Esophagus squamous epithelium (tissue), 5 donors: ENCODE data around the gene PRKAR1B. TPM values are rescaled to one million over a fixed set of nuclear protein-coding genes. Genes with fewer than 3 reads are reported as not detected.

Source experiments
- DNase-seq: peaks from one replicate; lab custom pipeline; 2025; lab: John Stamatoyannopoulos, UW
- H3K27ac ChIP-seq, 4 donors: fragments of 200-600 bp; sonication (generic); one replicate each; pipeline ENCODE4 v1.5.1; 2016 to 2019; ENCODE audit warnings: mild to moderate bottlenecking in 1 of 4
- H3K27me3 ChIP-seq, 4 donors: fragments of 200-600 bp; sonication (generic); 1 replicate in 3 of 4; 2 replicates in 1 of 4; pipeline versions ENCODE4 v1.5.1 to v1.6.0; 2017 to 2021; ENCODE audit warnings: antibody characterized with exemption in 1 of 4
- H3K36me3 ChIP-seq, 3 donors: fragments of 200-600 bp; sonication (generic); one replicate each; pipeline ENCODE4 v1.5.1; 2016 to 2019
- H3K4me1 ChIP-seq, 3 donors: fragments of 200-600 bp; sonication (generic); one replicate each; pipeline ENCODE4 v1.5.1; 2017 to 2019
- H3K4me3 ChIP-seq, 4 donors: fragments of 200-600 bp; sonication (generic); 1 replicate in 3 of 4; 2 replicates in 1 of 4; pipeline ENCODE4 v1.5.1; 2016 to 2019; ENCODE audit warnings: mild to moderate bottlenecking in 2 of 4, moderate library complexity in 1 of 4
- H3K9me3 ChIP-seq, 3 donors: fragments of 200-600 bp; sonication (generic); one replicate each; pipeline ENCODE4 v1.5.1; 2016 to 2019
- CTCF ChIP-seq, 6 experiments: fragments of 450-650 bp in 4 of 6; fragments of 200-600 bp in 2 of 6; sonication (generic) in 2 of 6; IDR thresholded peaks; one replicate each; pipeline ENCODE4 v1.5.1; 2016 to 2019; ENCODE audit warnings: antibody characterized with exemption in 6 of 6, mild to moderate bottlenecking in 4 of 6, moderate library complexity in 4 of 6
- POLR2A ChIP-seq, 4 donors: fragments of 450-650 bp; IDR thresholded peaks; one replicate each; pipeline ENCODE4 v1.6.1; 2017; ENCODE audit warnings: antibody characterized with exemption in 4 of 4, mild to moderate bottlenecking in 4 of 4, moderate library complexity in 3 of 4
- WGBS, 2 donors: methylation state at CpG; one replicate each; pipeline ENCODE4 v1.1.5; 2018; 5-methylcytosine and 5-hydroxymethylcytosine counted together
- intact Hi-C: fragments of 100-400 bp; cut with DNase I; formaldehyde crosslinking; loops from one replicate; pipeline ENCODE4 v1.15.0; 2022
- total RNA-seq, 4 donors: library from RNA; depleted of rRNA; stranded (reverse); fragments of >200 nt; gene quantifications; one replicate each; pipeline ENCODE4 v1.1.0, GENCODE V29; 2016
- donor health status: DM: yes; HTN: yes; CAD: no.

PRKAR1B gene
- total RNA-seq, 4 donors from 2014 or later, result 10.2 to 13.1 (median 12.5) TPM

- DNase-seq, result no peak
- Histone ChIP-seq H3K27ac (peak overlapping the region in 1 of 4 donors; percentile 5), H3K9me3 (no peaks in the 10 kb centered on the region), H3K4me1 (no peaks in the 10 kb centered on the region), H3K4me3 (no peak overlapping the region), H3K27me3 (no peaks in the 10 kb centered on the region), H3K36me3 (no peaks in the 10 kb centered on the region)
- 93 to 100% methylated on average over 9 to 15 of the region's 32 CpGs for WGBS, 2 donors
- TF ChIP-seq POLR2A (IDR thresholded peaks at IDR 0.05) (no peak), CTCF (IDR thresholded peaks at IDR 0.05) (no peak)
- intact Hi-C loops, result no loop called here
Measured at GRCh38 chr7:556837-557557, 170.1 kb downstream of the PRKAR1B start.

- WGBS, 2 donors, result 68 to 87% methylated on average over 3 to 22 of the region's 30 CpGs
- Histone ChIP-seq H3K27me3 (no peaks in the 10 kb centered on the region), H3K27ac (no peak overlapping the region), H3K4me3 (no peak overlapping the region), H3K9me3 (no peaks in the 10 kb centered on the region), H3K4me1 (no peaks in the 10 kb centered on the region), H3K36me3 (no peaks in the 10 kb centered on the region)
- intact Hi-C loops, result no loop called here
- DNase-seq, result no peak
- TF ChIP-seq CTCF (IDR thresholded peaks at IDR 0.05) (no peak), POLR2A (IDR thresholded peaks at IDR 0.05) (no peak)
Measured at GRCh38 chr7:556291-556826, 170.7 kb downstream of the PRKAR1B start.

GRCh38 chr7:555551-556160 is 171.4 kb downstream of the PRKAR1B start:
- Histone ChIP-seq H3K9me3 (no peaks in the 10 kb centered on the region), H3K36me3 (no peaks in the 10 kb centered on the region), H3K4me3 (no peak overlapping the region), H3K4me1 (no peaks in the 10 kb centered on the region), H3K27me3 (no peaks in the 10 kb centered on the region), H3K27ac (no peak overlapping the region)
- WGBS, 2 donors, result 70 to 95% methylated on average over 2 to 16 of the region's 18 CpGs
- intact Hi-C loops, result no loop called here
- TF ChIP-seq POLR2A (IDR thresholded peaks at IDR 0.05) (no peak), CTCF (IDR thresholded peaks at IDR 0.05) (no peak)
- DNase-seq, result no peak

- TF ChIP-seq POLR2A (IDR thresholded peaks at IDR 0.05) (no peak), CTCF (IDR thresholded peaks at IDR 0.05) (no peak)
- Histone ChIP-seq H3K4me3 (no peak overlapping the region), H3K4me1 (no peaks in the 10 kb centered on the region), H3K9me3 (no peaks in the 10 kb centered on the region), H3K27me3 (no peaks in the 10 kb centered on the region), H3K36me3 (peaks cover 0 to 10% (median 0%) of the 10 kb centered on the region in 3 donors), H3K27ac (no peak overlapping the region)
- intact Hi-C loops, result no loop called here
- WGBS, 2 donors, result 95% methylated on average over 4 of the region's 18 CpGs; no CpG with 5 or more reads in 1 of the 2 donors
- DNase-seq, result no peak
Measured at GRCh38 chr7:553636-554111, 173.4 kb downstream of the PRKAR1B start.
